A673 (cell line): ENCODE results near the gene TTLL12.

Source experiments
- EZH2 ChIP-seq: fragments of 200-600 bp; sonication (generic); IDR thresholded peaks from 2 replicates; pipeline ENCODE4 v1.6.1; 2017; ENCODE audit warnings: borderline replicate concordance, low read depth, mild to moderate bottlenecking, mixed read lengths, antibody characterized with exemption, low read length; ENCODE audit not compliant: poor library complexity, severe bottlenecking
- TF ChIP-seq, protein P1 (sequence below): fragments of 300-800, 200-600 bp; sonication (generic); conservative IDR thresholded peaks from 2 replicates; pipeline ENCODE4 v1.5.1; 2017; ENCODE audit warnings: low read depth, mild to moderate bottlenecking, antibody characterized with exemption, low read length, moderate library complexity, mixed read lengths

GRCh38 chr22:43228330-43228729 is 41.4 kb upstream of the TTLL12 start:
- TF ChIP-seq, protein P1, sequence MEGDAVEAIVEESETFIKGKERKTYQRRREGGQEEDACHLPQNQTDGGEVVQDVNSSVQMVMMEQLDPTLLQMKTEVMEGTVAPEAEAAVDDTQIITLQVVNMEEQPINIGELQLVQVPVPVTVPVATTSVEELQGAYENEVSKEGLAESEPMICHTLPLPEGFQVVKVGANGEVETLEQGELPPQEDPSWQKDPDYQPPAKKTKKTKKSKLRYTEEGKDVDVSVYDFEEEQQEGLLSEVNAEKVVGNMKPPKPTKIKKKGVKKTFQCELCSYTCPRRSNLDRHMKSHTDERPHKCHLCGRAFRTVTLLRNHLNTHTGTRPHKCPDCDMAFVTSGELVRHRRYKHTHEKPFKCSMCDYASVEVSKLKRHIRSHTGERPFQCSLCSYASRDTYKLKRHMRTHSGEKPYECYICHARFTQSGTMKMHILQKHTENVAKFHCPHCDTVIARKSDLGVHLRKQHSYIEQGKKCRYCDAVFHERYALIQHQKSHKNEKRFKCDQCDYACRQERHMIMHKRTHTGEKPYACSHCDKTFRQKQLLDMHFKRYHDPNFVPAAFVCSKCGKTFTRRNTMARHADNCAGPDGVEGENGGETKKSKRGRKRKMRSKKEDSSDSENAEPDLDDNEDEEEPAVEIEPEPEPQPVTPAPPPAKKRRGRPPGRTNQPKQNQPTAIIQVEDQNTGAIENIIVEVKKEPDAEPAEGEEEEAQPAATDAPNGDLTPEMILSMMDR: peak; percentile 76
- TF ChIP-seq EZH2: no peak
